GM23338 (cell line): ENCODE data around the gene ATIC. TPM values are rescaled to one million over a fixed set of nuclear protein-coding genes. Genes with fewer than 3 reads are reported as not detected.

ENCODE experiments used
- ATAC-seq: fragments of 200-7000 bp; cut with Tn5 transposase; 3 replicates; pipeline ENCODE4 v1.9.1; 2020
- DNase-seq: peaks from one replicate; pipeline ENCODE4 v3.0.0-alpha.2; 2015; ENCODE audit warnings: low spot score
- H2AFZ ChIP-seq: fragments of 200-600 bp; sonication (generic); 2 replicates; pipeline ENCODE4 v1.8.0; 2016; ENCODE audit warnings: antibody characterized with exemption, mild to moderate bottlenecking, moderate library complexity
- H3F3A ChIP-seq: fragments of 200-600 bp; sonication (generic); replicated peaks from 2 replicates; pipeline ENCODE4 v1.8.0; 2017; ENCODE audit warnings: antibody characterized with exemption, mixed run types, low read depth
- H3K27ac ChIP-seq: fragments of 200-600 bp; sonication (generic); 2 replicates; pipeline ENCODE4 v1.6.1; 2016; ENCODE audit warnings: low read depth
- H3K27me3 ChIP-seq: fragments of 200-600 bp; sonication (generic); 2 replicates; pipeline ENCODE4 v1.8.0; 2016; ENCODE audit warnings: mild to moderate bottlenecking, mixed run types, moderate library complexity; ENCODE audit not compliant: insufficient read depth
- H3K36me3 ChIP-seq: fragments of 200-600 bp; sonication (generic); 2 replicates; pipeline ENCODE4 v1.8.0; 2016; ENCODE audit warnings: mild to moderate bottlenecking; ENCODE audit not compliant: insufficient read depth
- H3K4me1 ChIP-seq: fragments of 200-600 bp; sonication (generic); 2 replicates; pipeline ENCODE4 v1.8.0; 2016; ENCODE audit warnings: mild to moderate bottlenecking, moderate library complexity; ENCODE audit not compliant: insufficient read depth
- H3K4me2 ChIP-seq: fragments of 200-600 bp; sonication (generic); 2 replicates; pipeline ENCODE4 v1.7.1; 2017; ENCODE audit warnings: mixed run types
- H3K4me3 ChIP-seq: fragments of 200-600 bp; sonication (generic); 2 replicates; pipeline ENCODE4 v1.6.1; 2016; ENCODE audit warnings: mixed run types
- H3K79me2 ChIP-seq: fragments of 200-600 bp; sonication (generic); replicated peaks from 2 replicates; pipeline ENCODE4 v1.8.0; 2017; ENCODE audit warnings: mild to moderate bottlenecking; ENCODE audit not compliant: insufficient read depth
- H3K9me2 ChIP-seq: fragments of 200-600 bp; sonication (generic); 2 replicates; pipeline ENCODE4 v1.8.0; 2017; ENCODE audit not compliant: insufficient read depth
- H4K20me1 ChIP-seq: fragments of 200-600 bp; sonication (generic); replicated peaks from 2 replicates; pipeline ENCODE4 v1.8.0; 2017; ENCODE audit warnings: mild to moderate bottlenecking; ENCODE audit not compliant: insufficient read depth
- H3K27ac Mint-ChIP-seq: 2 replicates; pipeline ENCODE4 v1.8.0; 2020; ENCODE audit warnings: inconsistent platforms, mild to moderate bottlenecking, moderate library complexity, mixed read lengths
- H3K27me3 Mint-ChIP-seq: 3 replicates; pipeline ENCODE4 v1.8.0; 2022; ENCODE audit warnings: low read depth, mild to moderate bottlenecking, moderate library complexity, mixed read lengths, inconsistent platforms; ENCODE audit not compliant: insufficient read depth, poor library complexity
- H3K36me3 Mint-ChIP-seq: 3 replicates; pipeline ENCODE4 v1.8.0; 2021; ENCODE audit warnings: low read depth, mild to moderate bottlenecking, inconsistent platforms, moderate library complexity, mixed read lengths
- H3K4me1 Mint-ChIP-seq: 3 replicates; pipeline ENCODE4 v1.8.0; 2020; ENCODE audit warnings: mild to moderate bottlenecking, inconsistent platforms, mixed read lengths
- H3K4me3 Mint-ChIP-seq: 3 replicates; pipeline ENCODE4 v1.8.0; 2021; ENCODE audit warnings: moderate library complexity, mild to moderate bottlenecking, inconsistent platforms, mixed read lengths
- H3K9me3 Mint-ChIP-seq: 3 replicates; pipeline ENCODE4 v1.8.0; 2020; ENCODE audit warnings: moderate library complexity, mild to moderate bottlenecking, inconsistent platforms, mixed read lengths
- CREB1 ChIP-seq: fragments of 250-450 bp; sonication (Bioruptor Pico); IDR thresholded peaks from 2 replicates; pipeline ENCODE4 v1.5.0; 2020; ENCODE audit warnings: low read depth, mild to moderate bottlenecking, moderate library complexity
- CTCF ChIP-seq, 2 experiments: fragments of 200-600 bp in 1 of 2; sonication (generic) in 1 of 2; conservative IDR thresholded peaks; 2 replicates each; pipeline versions ENCODE4 v1.5.1 to v1.6.1; 2016 to 2017; ENCODE audit warnings: antibody characterized with exemption in 2 of 2, low read depth in 2 of 2, mild to moderate bottlenecking in 2 of 2, moderate library complexity in 1 of 2
- ETS1 ChIP-seq: IDR thresholded peaks from 2 replicates; pipeline ENCODE4 v1.6.1; 2016; ENCODE audit warnings: antibody characterized with exemption
- EZH2 ChIP-seq: fragments of 200-600 bp; sonication (generic); IDR thresholded peaks from one replicate; pipeline ENCODE4 v1.8.0; 2017; ENCODE audit warnings: antibody characterized with exemption, mild to moderate bottlenecking, low read depth; ENCODE audit not compliant: unreplicated experiment
- EZH2phosphoT487 ChIP-seq: fragments of 200-600 bp; sonication (generic); IDR thresholded peaks from one replicate; pipeline ENCODE4 v1.8.1; 2018; ENCODE audit warnings: antibody characterized with exemption; ENCODE audit not compliant: unreplicated experiment
- JUNB ChIP-seq: IDR thresholded peaks from one replicate; pipeline ENCODE4 v1.6.1; 2016; ENCODE audit warnings: antibody characterized with exemption; ENCODE audit not compliant: unreplicated experiment
- NANOG ChIP-seq: IDR thresholded peaks from 2 replicates; pipeline ENCODE4 v1.6.1; 2016; ENCODE audit warnings: antibody characterized with exemption, borderline replicate concordance
- POLR2AphosphoS5 ChIP-seq: IDR thresholded peaks from 2 replicates; pipeline ENCODE4 v1.6.1; 2016; ENCODE audit warnings: antibody characterized with exemption, low read depth
- REST ChIP-seq: IDR thresholded peaks from one replicate; pipeline ENCODE4 v1.6.1; 2018; ENCODE audit warnings: antibody characterized with exemption; ENCODE audit not compliant: unreplicated experiment
- STAT1 ChIP-seq: IDR thresholded peaks from one replicate; pipeline ENCODE4 v1.6.1; 2016; ENCODE audit warnings: antibody characterized with exemption; ENCODE audit not compliant: unreplicated experiment
- ZNF114 ChIP-seq: fragments of 250-450 bp; sonication (Bioruptor Pico); IDR thresholded peaks from 2 replicates; pipeline ENCODE4 v1.5.0; 2020; ENCODE audit warnings: mild to moderate bottlenecking, moderate library complexity
- ZNF331 ChIP-seq: fragments of 250-450 bp; sonication (Bioruptor Pico); IDR thresholded peaks from 2 replicates; pipeline ENCODE4 v1.5.0; 2020; ENCODE audit warnings: low read depth, mild to moderate bottlenecking, moderate library complexity
- ZNF462 ChIP-seq: fragments of 250-450 bp; sonication (Bioruptor Pico); IDR thresholded peaks from 2 replicates; pipeline ENCODE4 v1.5.0; 2020; ENCODE audit warnings: mild to moderate bottlenecking, moderate library complexity
- polyA plus RNA-seq: library from polyadenylated mRNA; unstranded; fragments of >200 nt; fragmentation: Nextera tagmentation; extraction: Ambion mirVana; gene quantifications from 2 replicates; pipeline ENCODE4 v1.2.1, GENCODE V29; 2016
- total RNA-seq: library from RNA; depleted of rRNA; stranded (reverse); fragments of >200 nt; shearing (Covaris generic); gene quantifications from 2 replicates; pipeline ENCODE4 v1.2.3, GENCODE V29; 2014

ATIC gene
- total and polyA plus RNA-seq, 2 experiments from 2014 or later: 118 to 185 TPM

GRCh38 chr2:215392687-215393270, 80.9 kb downstream of the ATIC start:
- DNase-seq (no peak), ATAC-seq (no peak)
- peaks cover 6% of the 10 kb centered on the region; the same call in 1 of the 3 replicates for H3K9me3 Mint-ChIP-seq
- Histone ChIP-seq H4K20me1 (no peaks in the 10 kb centered on the region), H3K4me3 (no peak overlapping the region), H3K27me3 (no peaks in the 10 kb centered on the region), H3K79me2 (no peaks in the 10 kb centered on the region), H3F3A (no peaks in the 10 kb centered on the region), H3K9me2 (no peaks in the 10 kb centered on the region), H3K4me2 (no peak overlapping the region), H3K27ac (no peak overlapping the region), H2AFZ (no peak overlapping the region), H3K4me1 (peaks cover 6% of the 10 kb centered on the region; the same call in 1 of the 2 replicates), H3K36me3 (peaks cover 52% of the 10 kb centered on the region)
- TF ChIP-seq POLR2AphosphoS5 (no peak), STAT1 (no peak), REST (no peak), ZNF331 (CRISPR knock-in tag) (no peak), EZH2phosphoT487 (no peak), ZNF462 (CRISPR knock-in tag) (no peak), CTCF (conservative IDR thresholded peaks at IDR 0.05; ENCODE audit: low read depth in 2 of 2) (no peak), ETS1 (no peak), ZNF114 (CRISPR knock-in tag) (no peak), CREB1 (no peak), NANOG (no peak), EZH2 (no peak), JUNB (no peak)
- no peak overlapping the region for H3K27ac Mint-ChIP-seq
- no peaks in the 10 kb centered on the region for H3K27me3 Mint-ChIP-seq
- H3K4me1 Mint-ChIP-seq: peaks cover 21% of the 10 kb centered on the region
- H3K4me3 Mint-ChIP-seq: no peak overlapping the region
- peaks cover 58% of the 10 kb centered on the region for H3K36me3 Mint-ChIP-seq
